ENCODE data around the gene LUM.

LUM gene, protein sequence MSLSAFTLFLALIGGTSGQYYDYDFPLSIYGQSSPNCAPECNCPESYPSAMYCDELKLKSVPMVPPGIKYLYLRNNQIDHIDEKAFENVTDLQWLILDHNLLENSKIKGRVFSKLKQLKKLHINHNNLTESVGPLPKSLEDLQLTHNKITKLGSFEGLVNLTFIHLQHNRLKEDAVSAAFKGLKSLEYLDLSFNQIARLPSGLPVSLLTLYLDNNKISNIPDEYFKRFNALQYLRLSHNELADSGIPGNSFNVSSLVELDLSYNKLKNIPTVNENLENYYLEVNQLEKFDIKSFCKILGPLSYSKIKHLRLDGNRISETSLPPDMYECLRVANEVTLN

DNA sequence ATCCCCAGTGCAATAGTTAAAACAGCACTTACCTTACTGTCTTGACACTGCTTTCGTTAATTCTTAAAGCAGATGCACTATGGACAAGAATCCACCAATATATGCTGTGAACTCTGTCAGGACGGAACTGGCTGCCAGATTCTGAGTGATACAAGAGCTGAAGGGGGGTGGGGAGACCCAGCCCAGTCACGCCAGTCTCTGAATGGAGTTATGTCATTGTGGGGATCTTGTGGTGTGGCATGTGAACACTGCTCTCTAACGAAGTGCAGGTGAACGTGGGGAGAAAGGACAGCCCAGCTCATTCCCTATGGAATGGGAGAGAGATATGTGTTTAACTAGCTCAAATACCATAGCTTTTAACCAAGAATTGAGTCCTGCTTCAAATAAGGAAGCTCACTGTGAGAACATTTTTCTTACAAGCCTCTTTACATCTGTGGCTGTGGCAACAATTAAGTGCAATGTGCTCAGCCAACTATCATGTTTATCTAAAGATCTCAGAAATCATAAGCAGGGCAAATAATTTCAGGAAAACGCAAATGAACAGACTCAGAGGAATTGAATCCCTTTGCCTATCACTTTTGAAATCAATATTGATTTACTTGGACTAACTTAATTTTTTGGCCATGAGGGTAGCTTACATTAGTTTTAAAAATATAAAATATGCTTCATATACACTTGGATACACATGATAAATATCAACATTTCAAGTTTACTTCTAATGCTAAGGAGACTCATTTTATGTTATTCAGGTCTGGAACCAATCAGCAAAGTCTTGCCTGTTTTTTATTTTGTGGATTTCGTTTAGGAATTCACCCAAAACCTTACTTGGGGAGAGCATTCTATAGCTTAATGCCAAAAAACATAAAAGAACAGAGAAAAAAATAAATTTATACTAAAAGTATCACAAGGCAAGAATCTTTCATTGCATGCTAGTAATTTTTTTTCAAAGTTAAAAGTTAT, at the start of gene LUM:
TSS of gene LUM (minus strand) at position 129 of the 960 bp plus-strand sequence. CDS start 2,515 bp downstream, outside the sequence.
- no peak for DNase-seq

DNA sequence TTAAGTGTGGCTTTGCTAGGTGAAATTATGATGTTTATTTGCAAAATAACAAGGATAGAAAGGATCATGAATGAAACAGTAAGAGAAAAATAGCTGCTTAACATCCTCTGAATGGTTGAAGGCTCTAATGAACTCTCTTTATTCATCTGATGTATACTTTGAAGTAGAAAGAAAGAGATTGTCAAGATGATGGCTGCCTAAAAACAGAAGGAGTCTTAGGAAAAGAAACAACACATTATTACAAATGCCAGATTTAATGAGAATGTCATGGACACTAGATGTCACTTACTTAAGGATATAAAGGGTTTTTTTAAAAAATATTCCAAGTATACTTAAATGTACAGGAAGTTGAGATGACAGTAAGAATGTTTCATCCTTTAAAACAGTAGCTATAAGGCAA, 49.7 kb upstream of the LUM start:
- DNase-seq = no peak

DNA sequence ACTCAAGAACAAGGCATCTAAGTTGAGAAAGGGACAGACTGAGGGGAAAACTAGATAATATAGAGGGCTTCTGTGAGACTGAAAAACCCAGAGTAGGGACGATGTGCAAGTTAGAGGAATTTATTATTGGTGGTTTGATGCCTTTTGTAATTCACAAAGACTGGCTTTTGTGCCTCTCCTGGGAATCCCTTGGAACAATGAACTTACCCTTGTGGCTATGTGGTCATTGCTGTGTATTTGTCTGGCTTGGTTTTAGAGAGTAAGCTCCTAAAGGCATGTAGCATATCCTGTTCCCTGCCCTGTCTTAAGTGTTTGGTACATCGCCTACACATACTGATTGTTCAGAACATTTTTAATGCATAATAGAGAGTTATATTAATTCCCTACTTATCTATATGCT, 44.7 kb upstream of the LUM start:
- DNase-seq = no peak

DNA sequence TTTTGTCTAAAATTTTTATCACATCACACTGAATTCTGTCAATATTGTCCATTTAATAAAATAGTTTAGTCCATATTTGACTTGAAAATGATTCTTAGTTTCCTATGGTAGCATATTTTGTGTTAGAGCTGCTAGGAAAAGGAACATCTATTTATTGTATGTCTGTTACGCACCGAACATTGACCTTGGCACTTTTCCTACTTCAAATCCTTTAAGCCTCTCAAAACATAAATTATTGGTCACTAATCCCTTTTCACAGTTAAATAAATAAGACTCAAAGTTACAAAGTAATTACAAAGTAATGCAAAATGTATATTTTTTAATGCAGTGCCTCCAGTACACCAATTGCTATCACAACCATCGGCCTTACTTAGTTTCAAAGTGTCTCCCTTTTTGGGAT, 42.8 kb upstream of the LUM start:
- DNase-seq = no peak

DNA sequence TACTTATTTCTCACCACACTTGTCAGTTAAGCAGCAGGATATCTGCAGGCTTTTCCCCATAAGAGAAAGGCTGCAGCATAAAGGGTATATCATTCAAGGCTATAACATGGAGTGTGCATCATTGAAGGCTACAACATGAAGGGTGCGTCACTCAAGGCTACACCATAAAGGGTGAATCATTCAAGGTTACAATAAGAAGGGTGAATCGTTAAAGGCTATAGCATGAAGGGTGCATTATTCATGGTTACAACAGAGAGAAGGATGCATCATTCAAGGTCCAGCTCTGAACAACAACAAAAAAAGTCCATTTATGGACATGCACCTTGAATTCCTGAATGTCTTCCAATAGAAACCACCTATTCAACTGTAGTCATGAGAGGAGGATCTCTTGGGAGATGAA, 32.8 kb upstream of the LUM start:
- DNase-seq = no peak

DNA sequence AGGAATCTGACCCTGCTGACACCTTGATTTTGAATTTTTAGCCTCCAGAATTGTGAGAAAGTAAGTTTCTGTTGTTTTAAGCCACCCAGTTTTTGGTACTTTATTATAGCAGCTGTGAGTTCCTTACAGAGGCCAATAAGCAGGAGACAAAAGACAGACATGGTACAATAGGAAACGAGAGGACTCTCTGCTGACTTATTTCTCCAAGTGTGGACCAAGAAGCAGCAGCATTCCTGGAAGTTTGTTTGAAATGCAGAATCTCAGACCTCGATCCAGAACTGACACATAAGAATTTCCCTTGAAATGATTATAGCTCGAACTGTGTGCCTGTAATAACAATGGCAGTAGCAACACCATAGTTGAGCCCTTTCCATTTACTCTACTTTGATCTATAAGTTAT, 31.9 kb upstream of the LUM start:
- no peak for DNase-seq

DNA sequence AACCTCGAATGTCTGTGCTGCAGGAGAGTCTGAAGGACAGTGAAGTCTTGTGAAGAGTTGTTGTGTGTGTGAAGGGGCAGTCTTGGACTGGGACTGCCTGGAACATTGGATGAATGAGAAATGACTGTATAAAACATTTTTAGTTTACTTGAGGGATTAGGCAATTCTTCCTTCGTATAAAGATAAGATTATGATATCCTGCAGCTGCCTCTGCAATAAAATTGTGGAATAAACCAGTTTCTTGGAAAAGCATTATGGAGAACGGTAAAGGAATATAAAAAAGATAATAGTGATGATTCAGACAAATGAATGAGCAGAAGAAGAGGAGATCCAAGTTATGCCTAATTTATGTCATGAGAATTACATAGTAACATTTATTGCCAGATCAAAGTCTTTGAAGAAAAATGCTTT, 30.9 kb upstream of the LUM start:
- DNase-seq = no peak

DNA sequence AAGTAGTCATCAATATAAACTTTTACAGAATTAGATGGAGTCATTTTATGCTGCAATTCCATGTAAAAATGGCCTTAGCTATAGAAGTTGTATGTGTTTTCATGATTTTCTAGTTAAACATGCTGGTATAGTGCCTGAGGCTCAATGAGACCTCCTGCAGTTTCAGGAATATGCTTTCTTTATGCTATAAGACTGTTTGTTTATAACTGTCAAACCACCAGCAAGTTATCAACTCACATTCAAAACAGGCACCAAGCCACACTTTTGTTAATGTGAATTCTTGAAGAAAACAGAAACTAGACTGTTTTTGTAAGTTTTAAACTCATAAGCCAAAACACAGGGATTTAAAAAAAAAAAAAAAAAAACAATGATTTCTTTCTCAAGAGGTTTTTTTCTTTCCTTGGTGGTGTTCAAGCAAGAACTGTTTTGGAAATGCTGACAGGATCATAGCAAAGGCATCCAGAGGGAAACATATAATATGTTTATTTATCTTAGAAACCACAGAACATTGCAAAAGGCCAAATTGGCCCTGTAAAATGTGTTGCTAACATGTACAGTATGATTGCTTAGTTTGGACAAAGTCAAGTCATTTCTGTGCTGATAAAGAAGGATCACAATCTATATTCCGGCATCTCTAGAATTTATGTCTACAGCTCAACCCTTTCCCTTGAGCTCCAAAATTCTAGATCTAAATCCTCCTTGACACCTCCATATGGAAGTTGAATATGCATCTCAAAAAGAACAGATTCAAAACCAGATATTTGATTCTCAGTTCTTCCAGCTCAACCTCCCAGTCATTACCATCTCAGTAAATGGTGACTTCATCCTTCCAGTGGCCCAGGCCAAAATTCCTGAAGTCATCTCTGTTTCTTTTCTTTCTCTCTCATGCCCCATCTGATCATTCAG, 29.0 kb upstream of the LUM start:
- DNase-seq = no peak

DNA sequence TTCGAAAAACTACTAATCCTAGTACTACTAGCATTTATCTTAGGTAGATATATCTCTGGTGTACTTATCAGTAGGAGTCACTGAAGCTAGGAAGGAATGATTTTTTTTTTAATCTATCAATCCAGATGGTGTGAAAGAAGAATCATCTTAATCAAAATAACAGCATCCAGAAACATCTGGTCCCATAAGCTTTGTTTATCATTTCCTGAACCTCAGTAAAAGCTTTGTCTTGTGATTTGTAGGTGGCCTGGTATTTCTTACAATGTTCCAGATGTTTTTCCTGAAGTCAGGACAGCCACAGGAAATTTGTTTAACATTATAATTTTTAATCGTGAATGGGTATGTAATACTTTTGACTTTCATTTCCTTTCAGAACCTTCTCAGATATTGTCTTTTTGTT, 28.0 kb upstream of the LUM start:
- DNase-seq = no peak

DNA sequence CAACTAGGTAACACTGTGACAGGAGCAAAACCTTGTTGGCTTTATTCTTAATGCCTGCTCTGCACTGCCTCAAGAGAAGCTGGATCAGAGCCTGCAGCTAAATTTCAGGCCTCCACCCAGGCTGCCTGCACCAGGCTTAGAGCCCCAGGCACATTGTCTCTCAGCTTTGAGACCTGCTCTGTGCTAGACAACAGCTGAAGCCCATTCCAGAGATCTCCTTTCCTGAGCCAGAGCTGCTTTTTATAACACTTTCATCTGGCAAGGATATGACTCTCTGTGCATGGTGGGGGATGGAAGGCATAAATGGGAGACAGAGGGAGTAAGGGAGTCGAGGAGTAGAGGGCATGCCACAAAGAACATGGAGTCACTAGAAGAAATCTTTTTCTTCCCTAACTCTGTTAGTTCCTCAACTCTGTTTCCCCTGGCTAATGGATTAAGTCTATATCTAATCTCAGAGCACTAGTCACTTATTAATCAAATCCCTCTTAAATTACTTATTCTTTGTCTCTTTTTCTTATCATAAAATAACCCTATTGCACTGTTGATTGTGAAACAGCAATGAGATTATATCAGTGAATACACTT, 27.1 kb upstream of the LUM start:
- no peak for DNase-seq

DNA sequence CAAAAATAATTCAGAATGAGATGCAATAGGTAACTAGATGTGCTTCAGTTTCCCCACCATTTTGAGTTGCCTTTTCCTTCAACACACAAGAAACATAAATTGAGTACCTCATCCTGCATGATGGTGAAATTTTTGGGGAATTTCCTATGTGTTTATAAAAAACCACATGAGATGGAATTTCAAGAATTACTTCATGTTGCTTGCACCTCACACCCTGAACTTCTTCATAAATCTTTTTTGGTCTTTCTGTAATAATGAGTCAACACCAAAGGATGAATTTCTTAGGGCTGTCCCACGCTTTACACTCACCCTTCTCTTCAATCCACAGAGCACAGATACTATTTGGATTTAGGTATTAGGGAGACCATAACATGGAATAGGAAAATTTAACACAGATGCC, 22.6 kb upstream of the LUM start:
- DNase-seq = no peak

DNA sequence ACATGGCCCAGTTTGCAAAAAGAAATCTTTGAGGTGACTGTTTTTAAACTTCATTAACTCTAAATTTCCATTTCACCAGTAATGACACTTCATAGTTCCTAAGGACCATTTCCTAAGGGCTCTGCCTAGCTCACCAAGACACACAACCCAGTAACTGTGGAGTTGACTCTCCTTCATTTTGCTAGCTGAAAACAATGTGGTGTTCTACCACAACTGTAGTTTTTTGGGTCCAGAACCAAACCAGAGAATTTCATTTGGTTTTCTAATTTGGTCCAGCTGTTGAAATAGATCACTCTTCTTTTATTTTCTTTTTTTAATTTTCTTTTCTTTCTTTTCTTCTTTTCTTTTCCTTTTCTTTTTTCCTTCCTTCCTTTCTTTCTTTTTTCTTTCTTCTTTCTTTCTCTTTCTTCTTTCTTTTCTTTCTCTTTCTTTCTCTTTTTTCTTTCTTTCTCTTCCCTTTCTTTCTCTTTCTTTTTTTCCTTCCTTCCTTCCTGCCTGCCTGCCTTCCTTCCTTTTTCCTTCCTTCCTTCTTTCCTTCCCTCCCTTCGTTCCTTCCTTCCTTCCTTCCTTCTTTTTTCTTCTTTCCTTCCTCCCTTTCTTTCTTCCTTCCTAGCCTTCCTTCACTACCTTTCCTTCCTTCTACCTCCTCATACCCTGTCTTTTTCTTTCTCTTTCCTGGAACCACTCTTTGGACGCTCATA, 18.5 kb upstream of the LUM start:
- DNase-seq = no peak

DNA sequence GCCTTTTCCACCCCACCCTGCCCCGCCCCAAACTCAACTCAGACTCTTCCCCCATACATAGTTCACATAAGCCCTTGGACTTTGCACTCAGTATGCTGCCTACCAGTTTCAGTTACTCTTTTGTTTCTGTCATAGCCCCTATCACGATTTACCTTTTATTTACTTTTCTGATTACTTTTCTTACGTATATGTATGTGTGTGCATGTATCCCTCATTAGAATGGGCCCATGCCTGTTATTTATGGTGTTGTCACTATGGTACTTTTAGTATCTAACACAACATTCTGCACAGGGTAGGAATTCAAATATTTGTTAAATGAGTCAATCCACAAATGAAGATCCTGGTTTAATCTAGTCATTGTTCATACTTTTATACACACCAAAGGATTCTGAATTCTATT, 16.5 kb upstream of the LUM start:
- no peak for DNase-seq

DNA sequence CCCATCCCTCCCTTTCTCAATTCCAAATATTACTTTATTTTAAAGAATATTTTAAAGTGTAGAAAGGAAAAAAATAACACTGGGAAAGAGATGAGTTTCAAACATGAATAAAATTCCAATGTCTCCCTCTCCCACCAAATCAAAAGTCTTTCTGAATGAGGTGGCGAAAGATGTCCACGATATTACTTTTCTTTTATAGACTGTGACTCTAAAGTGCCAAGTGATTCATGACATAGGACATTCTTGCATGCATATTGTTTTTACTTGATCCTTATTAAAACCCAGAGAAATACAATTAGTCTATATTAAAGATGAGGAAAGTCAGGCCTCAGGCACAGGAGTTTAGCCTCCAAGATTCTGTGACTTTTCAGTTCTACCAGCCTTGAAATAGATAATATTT, 16.0 kb upstream of the LUM start:
- DNase-seq = no peak

DNA sequence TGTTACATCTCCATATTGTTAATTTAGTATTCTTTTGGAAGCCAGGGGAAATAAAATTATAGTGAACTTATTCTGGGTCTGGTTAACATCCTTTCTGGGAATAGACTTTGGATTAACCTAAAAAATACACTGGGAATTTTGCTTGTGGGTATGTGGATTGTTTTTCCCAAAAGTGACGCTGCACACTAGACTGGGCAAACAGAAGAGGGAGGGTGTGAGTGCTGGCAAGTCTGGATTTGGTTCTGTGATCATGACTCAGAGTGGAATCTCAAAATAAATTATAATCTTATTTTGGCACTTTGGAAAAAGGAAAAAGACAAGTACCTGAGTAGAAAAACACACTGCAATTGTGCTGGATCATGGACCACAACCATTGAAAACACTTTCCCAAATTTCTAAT, 15.2 kb upstream of the LUM start:
- DNase-seq = no peak

DNA sequence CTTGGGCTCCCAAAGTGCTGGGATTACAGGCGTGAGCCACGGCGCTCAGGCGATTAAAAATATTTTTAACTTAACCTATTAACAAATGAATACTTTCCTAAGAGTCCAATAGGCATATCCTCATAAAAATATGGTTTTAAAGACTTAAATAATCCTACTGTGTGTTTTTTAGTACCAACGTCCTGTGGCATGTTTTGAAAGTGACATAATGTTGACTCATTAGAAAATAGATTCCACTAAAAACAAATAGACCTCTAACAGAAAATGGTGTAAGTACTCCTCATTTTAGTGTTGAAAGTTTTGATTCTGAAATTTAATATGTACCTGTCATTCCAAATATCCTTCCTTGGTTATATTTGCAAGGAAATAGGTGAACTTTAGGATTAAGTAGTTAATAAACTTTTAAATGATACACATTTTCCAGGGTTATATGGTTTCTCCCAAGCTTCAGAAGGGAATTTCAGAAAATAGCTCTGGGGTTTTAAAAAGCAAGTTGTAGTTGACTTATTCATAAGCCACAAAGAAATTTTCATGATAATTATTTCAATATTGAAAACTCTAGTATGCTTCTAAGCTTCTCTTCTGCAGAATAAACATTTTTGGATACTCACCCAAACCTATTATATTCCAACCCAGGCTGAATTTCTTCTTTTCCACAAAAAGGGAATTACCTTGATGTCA, 12.1 kb upstream of the LUM start:
- no peak for DNase-seq

DNA sequence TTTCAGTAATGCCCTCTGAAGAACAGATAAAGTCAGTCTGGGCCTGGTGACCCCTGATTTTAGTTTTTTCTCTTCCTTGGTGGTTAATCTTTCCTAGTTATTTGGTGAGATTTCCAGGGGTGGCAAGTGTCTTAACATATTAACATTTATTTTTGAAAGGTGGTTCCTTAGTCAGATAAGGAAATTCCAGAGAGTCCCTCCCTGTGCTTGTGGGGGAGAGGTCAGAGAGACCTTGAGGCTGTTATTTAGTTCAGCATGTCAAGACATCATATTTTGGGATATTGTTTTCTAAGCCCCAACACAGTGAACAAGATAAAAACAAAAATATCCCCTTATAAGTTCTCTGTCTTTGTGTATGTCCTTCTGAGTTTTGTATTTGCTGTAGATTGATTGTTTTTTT, 9.5 kb upstream of the LUM start:
- no peak for DNase-seq

DNA sequence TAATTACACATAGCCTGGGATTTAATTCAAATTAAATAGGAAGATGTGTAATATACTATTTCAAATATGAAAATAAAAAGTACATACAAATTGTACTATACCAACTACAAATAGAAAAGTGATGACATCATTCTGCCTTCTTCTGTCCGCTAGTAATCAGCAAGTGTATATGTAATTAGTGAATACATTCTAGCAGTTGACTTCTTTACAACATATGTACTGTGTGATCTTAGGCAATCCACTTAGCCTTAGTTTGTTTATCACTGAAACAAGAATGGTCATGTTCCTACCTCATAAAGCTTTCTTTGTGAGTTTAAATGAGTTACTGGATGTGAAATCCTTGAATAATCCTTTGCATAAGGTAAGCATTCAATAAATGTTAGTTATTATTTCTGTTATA, 7.8 kb upstream of the LUM start:
- no peak for DNase-seq

DNA sequence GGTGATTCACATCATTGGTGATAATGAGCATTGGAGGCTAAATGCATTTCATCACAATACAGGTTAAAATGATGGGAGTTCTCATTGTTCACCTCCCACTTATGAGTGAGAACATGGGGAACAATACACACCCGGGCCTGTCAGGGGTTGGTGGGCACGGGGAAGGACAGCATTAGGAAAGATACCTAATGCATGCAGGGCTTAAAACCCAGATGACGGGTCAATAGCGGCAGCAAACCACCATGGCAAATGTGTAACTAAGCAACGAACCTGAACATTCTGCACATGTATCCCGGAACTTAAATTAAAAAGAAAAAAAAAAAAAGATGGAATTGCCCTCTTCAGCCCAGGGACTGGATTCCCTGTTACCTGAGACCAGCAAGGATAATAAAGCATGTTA, 2.3 kb upstream of the LUM start:
- DNase-seq = no peak

DNA sequence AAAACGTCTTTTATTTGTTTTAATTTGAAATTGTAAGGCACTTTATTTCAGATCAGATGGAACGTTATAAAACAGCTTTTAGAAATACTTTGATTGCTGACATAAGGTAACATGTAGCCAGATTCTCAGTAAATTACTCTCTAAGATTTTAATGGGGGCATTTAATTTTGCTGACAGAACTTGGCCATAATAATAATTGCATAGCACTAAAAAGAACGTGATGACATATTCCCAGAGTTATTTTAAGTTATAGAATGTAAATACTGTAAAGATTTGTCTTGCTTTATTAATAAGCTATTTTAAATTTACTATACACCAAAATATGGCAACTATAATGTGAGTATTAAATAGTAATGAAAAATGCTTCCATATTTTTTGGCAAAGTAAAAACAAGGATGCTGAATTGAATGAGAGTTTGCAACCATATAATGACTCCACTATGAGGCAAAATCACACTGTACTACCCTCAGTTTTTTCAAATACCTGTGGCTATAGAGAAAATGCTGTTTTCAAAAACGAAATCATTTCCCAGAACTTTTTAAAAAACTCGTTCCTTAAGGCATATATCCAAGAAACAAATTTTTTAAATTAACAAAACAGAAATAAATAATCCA, 876 bp downstream of the LUM start:
- no peak for DNase-seq
